ENCODE data around the gene STX18.

STX18 gene

DNA sequence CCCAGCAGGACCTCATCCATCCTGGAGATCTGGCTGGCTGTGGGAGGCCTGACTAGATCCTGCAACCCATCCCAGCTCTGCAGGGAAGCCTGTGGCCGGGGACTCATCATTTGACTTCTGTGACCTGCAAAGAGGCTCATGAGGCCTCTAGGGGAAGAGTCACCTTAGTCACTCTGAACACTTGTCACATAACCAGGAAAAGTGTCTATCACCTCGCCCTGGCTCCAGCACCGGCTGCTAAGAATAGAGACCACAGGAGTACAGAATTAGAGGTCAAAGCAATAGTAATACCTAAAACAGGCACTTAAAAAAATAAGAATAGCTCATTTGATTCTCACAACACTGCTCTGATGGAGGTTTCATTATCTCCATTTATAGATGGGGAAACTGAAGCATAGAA is 158.8 kb downstream of the STX18 start:
- TF ChIP-seq GATA2 (IDR thresholded peaks at IDR 0.05; ENCODE audit: low read depth, low read length) (no peak), GATA3 (IDR thresholded peaks at IDR 0.05; ENCODE audit: low read depth, low read length) (no peak)

DNA sequence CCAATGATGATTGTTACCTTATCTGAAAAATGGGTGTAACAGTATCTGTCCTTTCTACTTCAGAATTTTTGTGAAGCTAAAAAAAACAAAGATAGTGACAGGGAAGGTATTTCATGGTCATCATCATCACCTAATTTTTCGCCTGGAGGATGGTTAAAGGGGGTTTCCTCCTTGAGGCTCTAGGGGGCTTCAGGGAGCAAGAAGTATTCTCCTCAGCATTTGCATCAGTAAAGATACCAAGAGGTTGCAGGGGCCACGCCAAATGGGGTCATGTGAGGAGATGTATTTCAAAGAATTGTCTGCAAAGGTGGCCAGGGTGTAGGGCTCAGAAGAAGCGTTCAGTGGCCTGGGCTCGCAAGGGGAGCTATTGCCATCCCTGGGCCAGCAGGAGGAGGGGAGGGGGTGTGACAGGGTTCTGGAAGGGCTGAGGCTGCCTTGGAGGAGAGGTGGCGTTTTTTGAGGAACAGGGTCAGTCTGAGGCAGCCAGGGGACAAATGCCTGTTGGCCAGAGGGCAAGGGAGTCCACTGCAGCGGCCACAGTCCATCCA is 162.2 kb downstream of the STX18 start:
- no peak for TF ChIP-seq GATA2 (IDR thresholded peaks at IDR 0.05; ENCODE audit: low read depth, low read length)
- no peak for TF ChIP-seq GATA3 (IDR thresholded peaks at IDR 0.05; ENCODE audit: low read depth, low read length)

DNA sequence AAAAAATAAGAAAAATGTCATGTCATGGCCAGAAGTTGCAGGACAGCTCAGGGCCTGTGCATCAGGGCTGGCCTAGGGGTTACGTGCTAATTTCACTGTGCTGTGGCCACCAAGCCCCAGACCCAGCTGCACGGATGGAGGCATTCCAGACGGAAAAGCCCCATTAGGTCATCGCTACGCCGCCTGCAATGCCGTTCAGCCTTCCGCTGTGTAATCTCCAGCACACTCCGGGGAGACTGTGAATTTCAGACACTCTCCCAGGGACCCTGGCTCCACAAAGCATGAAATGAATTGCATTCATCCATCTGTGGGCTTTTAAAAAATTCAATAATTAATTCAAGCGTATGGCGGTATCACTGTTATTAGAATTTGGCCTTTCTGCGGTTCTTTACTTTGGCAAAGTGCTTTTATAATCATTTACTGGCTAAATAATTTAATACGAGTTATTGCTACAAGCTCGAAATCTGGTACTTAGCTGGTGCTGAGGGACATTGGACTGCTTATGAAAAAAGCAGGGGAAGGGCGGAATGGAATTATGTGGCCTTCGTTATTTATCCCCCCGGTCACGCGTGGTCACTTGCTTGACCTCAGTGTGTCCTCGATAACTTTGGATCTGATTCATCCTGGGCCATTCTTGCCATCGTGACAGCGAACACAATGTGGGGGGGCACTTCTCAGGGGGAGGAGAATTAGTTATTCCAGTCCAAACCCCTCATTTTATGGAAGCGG is 164.0 kb downstream of the STX18 start:
- TF ChIP-seq GATA2 (IDR thresholded peaks at IDR 0.05; ENCODE audit: low read depth, low read length): no peak
- TF ChIP-seq GATA3 (IDR thresholded peaks at IDR 0.05; ENCODE audit: low read depth, low read length): no peak

DNA sequence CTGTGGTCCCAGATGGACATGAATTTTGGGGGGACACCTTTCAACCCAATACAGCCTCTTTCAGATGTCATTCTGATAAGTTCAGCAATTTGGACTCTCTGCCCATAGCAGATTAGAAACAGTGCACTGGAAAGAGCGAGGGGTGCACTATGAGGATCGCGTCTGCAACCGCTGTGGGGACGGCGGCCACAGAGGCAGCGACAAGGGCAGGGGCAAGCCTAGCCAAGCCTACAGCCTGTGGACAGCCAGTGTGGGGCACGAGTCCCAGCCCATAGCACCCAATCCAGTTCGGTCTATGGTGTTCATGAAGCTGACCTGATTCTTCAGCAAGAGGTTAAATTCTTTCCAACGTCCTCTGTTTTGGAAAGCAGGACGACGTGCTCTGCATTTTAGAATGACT is 164.7 kb downstream of the STX18 start:
- no peak for TF ChIP-seq GATA3 (IDR thresholded peaks at IDR 0.05; ENCODE audit: low read depth, low read length)
- TF ChIP-seq GATA2 (IDR thresholded peaks at IDR 0.05; ENCODE audit: low read depth, low read length): no peak

DNA sequence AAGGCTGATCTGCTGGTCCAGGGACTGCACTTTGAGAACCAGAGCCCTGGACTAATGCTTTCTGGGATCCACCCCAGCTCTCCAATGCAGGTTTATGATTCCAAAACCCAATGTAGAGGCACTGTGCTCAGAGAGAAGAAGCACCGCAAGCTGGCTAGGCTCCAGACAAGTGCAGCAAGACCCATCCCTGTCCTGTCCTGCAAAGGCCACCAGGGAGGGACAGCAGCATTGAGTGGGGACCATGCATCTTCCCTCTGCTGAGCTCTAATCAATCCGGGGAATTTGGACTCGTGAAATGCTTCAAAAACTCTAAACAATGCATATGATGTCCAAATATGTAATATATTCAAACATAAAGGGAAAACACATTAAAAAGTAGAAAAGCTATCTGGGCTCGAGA is 165.8 kb downstream of the STX18 start:
- TF ChIP-seq GATA3 (IDR thresholded peaks at IDR 0.05; ENCODE audit: low read depth, low read length): no peak
- no peak for TF ChIP-seq GATA2 (IDR thresholded peaks at IDR 0.05; ENCODE audit: low read depth, low read length)

DNA sequence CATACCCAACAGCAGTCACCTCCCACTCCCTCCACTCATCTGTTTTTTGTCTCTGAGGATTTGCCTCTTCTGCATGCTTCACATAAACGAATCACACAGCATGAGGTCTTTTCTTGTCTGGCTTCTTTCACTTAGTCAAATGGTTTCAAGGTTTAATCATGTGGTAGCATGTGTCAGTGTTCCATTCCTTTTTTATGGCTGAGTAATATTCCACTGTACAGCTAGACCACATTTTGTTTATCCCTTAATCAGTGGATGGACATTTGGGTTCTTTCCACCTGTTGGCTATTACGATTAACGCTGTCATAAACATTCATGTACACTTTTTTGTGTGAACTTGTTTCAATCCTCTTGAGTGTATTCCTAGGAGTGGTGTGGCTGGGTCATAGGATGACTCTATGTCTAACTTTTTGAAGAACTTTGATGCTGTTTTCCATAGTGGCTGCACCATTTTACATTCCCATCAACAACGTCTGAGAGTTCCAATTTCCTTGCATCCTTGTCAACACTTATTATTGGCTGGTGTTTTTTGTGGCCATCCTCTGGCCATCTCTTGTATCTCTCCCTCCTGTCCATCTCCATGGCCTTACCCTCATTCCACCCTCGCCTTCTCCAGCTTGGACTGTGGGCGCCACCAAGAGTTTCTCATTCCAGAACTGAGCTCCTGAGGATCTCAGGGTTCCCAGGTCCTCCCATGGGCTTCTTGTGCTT is 167.3 kb downstream of the STX18 start:
- TF ChIP-seq GATA2 (IDR thresholded peaks at IDR 0.05; ENCODE audit: low read depth, low read length) (no peak), GATA3 (IDR thresholded peaks at IDR 0.05; ENCODE audit: low read depth, low read length) (no peak)

Measured in SH-SY5Y (cell line).